Erythroblast (primary cell): Measurements from ENCODE around the gene NAPSA.

Experiments
- GATA1 ChIP-seq: IDR thresholded peaks from 2 replicates; pipeline ENCODE4 v1.6.1; 2011; ENCODE audit warnings: low read depth, mild to moderate bottlenecking, control low read depth, low read length, moderate library complexity
- POLR2A ChIP-seq: IDR thresholded peaks from 2 replicates; pipeline ENCODE4 v1.6.1; 2011; ENCODE audit warnings: mild to moderate bottlenecking, low read length

DNA sequence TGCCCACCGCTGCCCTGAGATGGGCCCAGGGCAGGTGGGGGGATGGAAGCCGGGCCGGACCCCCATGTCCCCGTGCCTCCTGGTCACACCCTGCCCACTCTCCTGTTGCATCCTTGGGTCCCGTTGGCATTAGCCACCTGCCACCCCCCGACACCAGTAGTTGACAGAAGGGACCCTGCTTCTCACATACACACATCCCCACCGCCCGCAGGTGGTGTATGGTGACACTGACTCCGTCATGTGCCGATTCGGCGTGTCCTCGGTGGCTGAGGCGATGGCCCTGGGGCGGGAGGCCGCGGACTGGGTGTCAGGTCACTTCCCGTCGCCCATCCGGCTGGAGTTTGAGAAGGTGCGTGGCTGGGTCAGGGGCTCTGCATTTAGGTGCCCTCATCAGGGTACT lies 48.1 kb upstream of the NAPSA start:
- TF ChIP-seq POLR2A (no peak), GATA1 (no peak)
